ENCODE data around the gene ZC3HAV1.

GRCh38 chr7:139118805-139119485 is 9.4 kb upstream of the ZC3HAV1 start:
- TF ChIP-seq CTCF (IDR thresholded peaks at IDR 0.05; ENCODE audit: borderline replicate concordance, extremely low read depth, low read length, poor library complexity, severe bottlenecking), result no peak
- no peak for TF ChIP-seq EZH2 (IDR thresholded peaks at IDR 0.05; ENCODE audit: borderline replicate concordance, low read depth, low read length, severe bottlenecking)
